ENCODE results near the gene PRRT2.
A peak's percentile ranks its signal among the peaks of the same experiment; 100 is the strongest.
"Not testable (repeated sequence)": the region's sequence is repeated elsewhere in the genome, so short reads cannot be mapped to it uniquely, and the experiment has no call there.

PRRT2 gene

DNA sequence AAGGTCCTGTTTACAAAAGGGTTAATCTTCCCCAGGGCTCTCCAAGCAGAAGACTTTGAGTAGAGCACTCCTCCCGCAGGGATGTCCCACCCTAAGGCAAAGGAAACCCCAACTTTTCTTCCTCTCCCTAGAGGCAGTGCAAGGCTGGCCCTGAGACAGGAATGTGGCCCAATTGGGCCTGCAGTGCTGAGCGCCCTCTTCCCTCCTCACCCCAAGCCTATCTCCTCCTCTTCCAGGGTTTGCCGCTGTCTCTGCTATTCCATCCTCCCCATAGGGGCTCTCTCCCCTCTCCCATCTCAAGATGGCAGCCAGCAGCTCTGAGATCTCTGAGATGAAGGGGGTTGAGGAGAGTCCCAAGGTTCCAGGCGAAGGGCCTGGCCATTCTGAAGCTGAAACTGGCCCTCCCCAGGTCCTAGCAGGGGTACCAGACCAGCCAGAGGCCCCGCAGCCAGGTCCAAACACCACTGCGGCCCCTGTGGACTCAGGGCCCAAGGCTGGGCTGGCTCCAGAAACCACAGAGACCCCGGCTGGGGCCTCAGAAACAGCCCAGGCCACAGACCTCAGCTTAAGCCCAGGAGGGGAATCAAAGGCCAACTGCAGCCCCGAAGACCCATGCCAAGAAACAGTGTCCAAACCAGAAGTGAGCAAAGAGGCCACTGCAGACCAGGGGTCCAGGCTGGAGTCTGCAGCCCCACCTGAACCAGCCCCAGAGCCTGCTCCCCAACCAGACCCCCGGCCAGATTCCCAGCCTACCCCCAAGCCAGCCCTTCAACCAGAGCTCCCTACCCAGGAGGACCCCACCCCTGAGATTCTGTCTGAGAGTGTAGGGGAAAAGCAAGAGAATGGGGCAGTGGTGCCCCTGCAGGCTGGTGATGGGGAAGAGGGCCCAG lies 1.0 kb downstream of the PRRT2 start:
- no peak for DNase-seq

- no peak for DNase-seq
These were observed 1.9 kb downstream of the PRRT2 start for GRCh38 chr16:29813644-29814562.

DNA sequence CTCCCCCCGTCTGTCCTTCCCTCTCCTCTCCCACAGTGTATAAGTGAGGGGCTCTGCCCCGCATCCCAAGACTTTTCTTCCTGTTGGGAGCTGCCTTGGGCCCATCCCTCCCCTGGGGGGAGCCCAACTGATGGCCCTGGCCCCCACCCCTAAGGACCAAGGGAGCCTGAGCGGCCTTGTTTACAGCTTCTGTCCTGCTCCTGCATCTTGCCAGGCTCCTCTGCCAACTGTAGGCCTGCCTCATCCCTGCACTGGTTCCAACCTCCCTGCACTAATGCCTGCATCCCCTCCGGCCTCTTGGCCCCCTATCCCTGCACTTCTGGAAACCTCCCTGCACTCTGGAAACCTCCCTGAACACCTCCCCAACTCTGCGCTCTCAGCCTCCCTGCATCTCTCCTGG lies 2.6 kb downstream of the PRRT2 start:
- DNase-seq, result no peak

DNA sequence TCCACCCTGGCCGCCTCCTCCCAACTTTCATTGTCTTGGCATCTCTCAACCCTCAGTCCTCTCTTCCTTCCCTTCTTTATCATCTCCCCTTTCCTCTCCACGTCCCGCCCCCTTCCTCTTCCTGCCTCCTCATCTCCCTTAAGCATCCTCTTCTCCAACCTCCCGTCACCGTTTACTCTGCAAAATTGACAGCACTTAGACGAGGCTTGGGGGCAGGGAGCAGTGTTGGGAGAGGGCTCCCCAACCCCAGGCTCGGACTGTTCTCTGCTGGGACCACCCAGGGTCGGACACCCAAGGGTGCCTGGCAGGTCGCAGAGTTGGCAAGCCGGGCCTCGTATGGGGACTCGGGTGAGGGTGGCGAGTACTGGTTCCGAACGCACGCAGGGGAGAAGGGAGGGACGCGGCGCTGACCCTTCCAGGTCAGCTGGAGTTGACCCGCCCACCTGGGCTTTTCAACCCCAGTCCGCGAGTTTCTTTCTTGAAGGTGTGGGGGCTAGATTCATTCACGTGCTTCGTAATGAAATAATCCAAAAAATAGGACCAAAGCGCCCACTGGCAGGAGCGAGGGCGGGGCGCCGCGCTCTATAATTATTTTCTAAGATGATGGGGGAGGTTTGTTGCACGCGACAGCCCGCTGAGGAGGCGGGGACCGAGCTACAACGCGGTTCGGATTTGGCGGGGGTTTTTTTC lies 3.2 kb downstream of the PRRT2 start:
- DNase-seq, result no peak

DNA sequence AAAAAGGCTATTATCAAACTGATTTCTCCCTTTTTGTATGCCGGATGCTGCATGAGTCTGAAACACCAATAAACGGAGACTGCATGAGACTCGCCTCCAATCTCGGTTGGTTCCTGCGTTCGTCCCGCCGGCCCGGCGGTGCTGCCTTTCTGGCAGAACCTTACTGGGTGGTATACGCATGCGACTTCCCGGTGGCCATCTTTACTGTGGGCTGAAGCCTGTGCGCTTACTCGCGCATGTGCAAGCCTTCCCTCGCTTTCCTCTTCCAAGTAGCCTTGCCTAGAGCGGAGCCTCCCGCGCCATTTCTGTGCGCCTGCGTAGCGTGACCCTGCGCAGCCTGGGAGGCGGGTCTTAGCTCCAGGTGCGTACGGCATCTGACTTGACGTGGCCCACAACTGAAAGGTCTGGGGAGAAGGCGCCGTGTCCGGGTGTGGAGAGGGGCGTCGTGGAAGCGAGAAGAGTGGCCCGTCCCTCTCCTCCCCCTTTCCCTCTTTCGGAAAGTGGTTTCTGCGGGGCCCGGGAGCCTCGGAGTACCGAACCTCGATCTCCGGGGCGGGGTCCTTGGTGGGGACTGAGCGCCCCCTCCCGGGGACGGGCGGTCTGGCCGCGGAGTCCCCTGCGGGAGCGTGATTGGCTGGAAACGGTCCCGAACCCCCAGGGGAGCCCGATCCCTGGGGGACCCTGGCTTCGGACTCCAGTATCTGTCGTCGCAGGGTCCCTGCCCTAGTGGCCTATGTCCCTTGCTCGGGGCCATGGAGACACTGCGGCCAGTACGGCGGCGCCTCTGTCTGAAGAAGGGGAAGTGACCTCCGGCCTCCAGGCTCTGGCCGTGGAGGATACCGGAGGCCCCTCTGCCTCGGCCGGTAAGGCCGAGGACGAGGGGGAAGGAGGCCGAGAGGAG lies 4.0 kb downstream of the PRRT2 start, which contains the start of gene PAGR1:
TSS of gene PAGR1 (plus strand) at position 360 of the 901 bp plus-strand sequence. CDS start at position 734, 374 bp downstream.
- peak; percentile 99 for DNase-seq

DNA sequence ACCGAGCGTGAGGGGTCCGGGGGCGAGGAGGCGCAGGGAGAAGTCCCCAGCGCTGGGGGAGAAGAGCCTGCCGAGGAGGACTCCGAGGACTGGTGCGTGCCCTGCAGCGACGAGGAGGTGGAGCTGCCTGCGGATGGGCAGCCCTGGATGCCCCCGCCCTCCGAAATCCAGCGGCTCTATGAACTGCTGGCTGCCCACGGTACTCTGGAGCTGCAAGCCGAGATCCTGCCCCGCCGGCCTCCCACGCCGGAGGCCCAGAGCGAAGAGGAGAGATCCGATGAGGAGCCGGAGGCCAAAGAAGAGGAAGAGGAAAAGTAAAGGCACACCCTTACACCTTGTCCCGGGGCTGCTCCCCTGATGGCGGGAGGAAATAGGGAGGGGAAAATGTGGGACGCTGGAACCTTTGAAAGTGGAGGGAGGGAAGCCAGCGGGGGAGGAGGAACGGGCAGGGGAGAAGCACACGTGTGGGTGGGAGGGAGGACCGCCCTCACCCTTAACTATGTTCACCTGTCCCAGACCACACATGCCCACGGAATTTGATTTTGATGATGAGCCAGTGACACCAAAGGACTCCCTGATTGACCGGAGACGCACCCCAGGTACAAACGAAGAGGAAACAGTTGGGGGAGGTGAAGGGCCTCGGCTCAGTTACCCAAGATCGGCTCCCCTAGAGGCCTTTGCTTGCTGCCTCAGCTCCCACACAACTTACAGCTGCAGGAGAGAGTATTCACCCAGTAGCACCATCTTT lies 4.9 kb downstream of the PRRT2 start:
- DNase-seq, result peak; percentile 71

DNA sequence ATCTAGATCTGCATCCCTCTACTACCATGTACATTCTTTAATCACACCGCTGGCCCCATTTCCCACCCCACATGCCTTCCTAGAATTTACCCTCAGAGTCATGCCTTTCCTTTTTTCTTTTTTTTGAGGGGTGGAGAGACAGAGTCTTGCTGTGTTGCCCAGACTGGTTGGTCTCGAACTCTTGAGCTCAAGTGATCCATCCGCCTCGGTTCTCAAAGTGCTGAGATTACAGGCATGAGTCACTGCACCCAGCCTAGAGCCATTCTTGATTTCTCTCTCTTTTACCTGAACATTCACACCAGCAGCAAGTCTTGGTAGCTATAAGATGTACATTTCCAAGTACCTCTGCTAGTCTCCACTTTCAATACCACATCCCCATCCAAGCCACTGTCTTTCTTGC lies 6.1 kb downstream of the PRRT2 start:
- DNase-seq, result no peak

DNA sequence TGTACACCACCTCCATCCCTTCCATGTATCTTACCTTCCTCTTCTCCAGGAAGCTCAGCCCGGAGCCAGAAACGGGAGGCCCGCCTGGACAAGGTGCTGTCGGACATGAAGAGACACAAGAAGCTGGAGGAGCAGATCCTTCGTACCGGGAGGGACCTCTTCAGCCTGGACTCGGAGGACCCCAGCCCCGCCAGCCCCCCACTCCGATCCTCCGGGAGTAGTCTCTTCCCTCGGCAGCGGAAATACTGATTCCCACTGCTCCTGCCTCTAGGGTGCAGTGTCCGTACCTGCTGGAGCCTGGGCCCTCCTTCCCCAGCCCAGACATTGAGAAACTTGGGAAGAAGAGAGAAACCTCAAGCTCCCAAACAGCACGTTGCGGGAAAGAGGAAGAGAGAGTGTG lies 7.5 kb downstream of the PRRT2 start:
- no peak for DNase-seq

DNA sequence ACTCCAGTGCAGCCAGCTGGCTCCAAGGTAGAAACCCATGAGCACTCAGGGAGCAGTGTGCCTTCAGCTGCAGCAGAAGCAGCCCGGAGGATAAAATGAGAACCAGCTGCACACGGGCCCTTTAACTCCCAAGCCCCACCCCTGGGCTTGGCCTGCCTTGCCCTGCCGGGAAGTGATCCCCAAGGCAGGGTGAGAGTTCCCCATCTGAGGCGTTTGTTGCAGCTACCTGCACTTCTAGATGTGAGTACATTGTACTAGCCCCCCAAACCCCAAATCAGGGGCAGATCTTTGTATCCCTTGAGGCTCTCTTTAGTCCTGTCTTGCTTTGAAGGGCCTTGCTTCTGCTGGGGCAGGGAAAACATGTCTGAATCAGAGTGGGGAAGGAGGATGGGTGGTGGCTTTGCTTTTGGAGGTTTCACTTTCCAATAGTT lies 8.3 kb downstream of the PRRT2 start, which contains the start of gene MVP:
TSS of gene MVP (plus strand) at position 192 of the 431 bp plus-strand sequence. CDS start 10,088 bp downstream, outside the sequence.
- peak; percentile 79 for DNase-seq

GRCh38 chr16:29820730-29821642 lies 9.0 kb downstream of the PRRT2 start:
- no peak for DNase-seq

DNA sequence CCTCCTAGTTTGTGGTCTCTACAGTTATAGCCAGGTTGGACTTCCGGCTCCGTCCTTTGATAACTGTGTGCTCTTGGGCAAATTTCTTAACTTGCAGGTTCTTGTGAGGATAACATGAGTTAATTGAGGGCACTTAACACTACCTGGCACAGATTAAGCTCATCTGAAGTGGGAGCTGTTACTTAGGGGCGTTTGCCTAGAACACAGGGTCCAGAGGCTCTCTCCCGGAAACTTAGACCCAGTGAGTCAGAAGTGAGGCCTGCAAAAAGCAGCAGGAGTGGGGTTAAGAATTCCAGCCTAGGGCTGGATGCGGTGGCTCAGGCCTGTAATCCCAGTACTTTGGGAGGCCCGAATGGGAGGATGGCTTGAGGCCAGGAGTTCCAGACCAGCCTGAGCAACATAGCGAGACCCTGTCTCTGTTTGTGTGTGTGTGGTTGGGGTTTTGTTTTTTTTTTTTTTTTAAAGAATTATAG lies 9.7 kb downstream of the PRRT2 start:
- no peak for DNase-seq

- no peak for DNase-seq
These were observed 12.7 kb downstream of the PRRT2 start for GRCh38 chr16:29824589-29825144.

GRCh38 chr16:29825145-29826044 lies 13.4 kb downstream of the PRRT2 start:
- peak; percentile 59 for DNase-seq

GRCh38 chr16:29826342-29826695 lies 14.3 kb downstream of the PRRT2 start:
- DNase-seq, result no peak

- no peak for DNase-seq
These were observed 18.8 kb downstream of the PRRT2 start for GRCh38 chr16:29830774-29831173.

GRCh38 chr16:29831490-29831889 lies 19.5 kb downstream of the PRRT2 start:
- DNase-seq, result no peak

- DNase-seq, result not testable (repeated sequence)
These were observed 21.2 kb downstream of the PRRT2 start for GRCh38 chr16:29833219-29833618.

DNA sequence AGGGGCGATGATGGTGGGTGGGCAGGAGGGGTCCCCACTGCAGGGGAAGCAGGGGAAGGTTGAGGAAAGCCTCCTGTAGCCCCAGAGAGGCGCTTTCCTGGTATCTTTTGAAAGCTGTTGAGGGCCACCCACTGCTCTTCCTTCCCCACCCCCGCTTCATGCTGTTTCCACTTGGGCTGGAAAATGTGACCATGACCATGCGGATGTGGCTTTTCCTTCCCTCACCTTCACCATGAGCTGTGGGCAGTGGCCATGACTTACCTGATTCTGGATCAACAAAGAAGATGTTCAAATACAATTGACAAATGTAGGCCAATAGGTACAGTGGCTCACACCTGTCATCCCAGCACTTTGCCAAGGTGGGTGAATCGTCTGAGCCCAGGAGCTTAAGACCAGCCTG lies 22.1 kb downstream of the PRRT2 start:
- DNase-seq, result no peak

Data from femur (tissue), 1 donor.